HG02852 (cell line): ENCODE data around the gene FAU.
A peak's percentile ranks its signal among the peaks of the same experiment; 100 is the strongest.
"Not testable (repeated sequence)": the region's sequence is repeated elsewhere in the genome, so short reads cannot be mapped to it uniquely, and the experiment has no call there.

ENCODE experiments used
- ATAC-seq: cut with Tn5 transposase; IDR thresholded peaks from one replicate; pipeline ENCODE4 v1.9.1; 2021; ENCODE audit warnings: mild to moderate bottlenecking, moderate library complexity; ENCODE audit not compliant: unreplicated experiment

Gene FAU

GRCh38 chr11:65124480-65125196 lies 2.7 kb upstream of the FAU start:
- no peak for ATAC-seq

DNA sequence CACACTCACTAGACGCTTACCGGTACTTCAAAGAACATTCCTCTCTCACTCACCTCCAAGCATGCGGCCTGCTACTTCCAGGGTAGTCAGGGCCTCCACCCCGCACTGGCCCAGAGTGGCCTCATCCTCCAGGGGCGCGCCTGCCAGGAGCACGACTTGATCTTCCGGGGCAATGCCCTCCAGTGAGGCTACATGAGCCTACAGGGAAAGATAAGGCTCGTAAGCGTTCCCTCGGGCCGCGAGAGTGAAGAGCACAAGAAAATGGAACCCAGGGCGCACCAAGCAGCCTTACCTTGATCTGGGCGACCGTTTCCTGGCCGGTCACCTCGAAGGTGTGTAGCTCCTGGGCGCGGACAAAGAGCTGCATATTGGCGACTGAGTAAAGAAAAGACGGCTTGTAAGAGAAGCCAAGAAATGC lies 478 bp downstream of the FAU start:
- ATAC-seq = no peak

GRCh38 chr11:65120831-65121230 lies 1.1 kb downstream of the FAU start:
- ATAC-seq = no peak

- ATAC-seq = no peak
These were observed 2.3 kb downstream of the FAU start for GRCh38 chr11:65119670-65119995.

DNA sequence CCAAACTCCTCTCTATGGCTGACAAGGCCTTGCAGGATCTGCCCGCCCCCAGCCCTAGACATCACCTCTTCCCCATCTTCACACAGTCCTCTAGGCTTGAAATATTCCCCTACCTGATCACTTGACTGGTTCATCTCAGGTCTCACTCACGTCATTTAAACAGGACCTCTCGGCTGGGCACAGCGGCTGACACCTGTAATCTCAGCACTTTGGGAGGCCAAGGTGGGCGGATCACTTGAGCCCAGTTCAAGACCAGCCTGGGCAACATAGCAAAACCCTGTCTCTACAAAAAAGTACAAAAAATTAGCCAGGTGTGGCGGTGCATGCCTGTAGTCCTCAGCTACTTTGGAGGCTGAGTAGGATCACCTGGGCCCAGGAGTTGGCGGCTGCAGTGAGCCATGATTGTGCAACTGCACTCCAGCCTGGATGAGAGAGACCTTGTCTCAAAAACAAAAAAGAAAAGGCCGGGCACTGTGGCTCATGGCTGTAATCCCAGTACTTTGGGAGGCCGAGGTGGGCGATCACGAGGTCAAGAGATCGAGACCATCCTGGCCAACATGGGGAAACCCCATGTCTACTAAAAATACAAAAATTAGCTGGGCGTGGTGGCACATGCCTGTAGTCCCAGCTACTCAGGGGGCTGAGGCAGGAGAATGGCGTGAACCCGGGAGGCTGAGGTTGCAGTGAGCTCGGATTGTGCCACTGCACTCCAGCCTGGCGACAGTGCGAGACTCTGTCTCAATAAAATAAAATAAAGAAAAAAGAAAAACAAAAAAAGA lies 2.9 kb downstream of the FAU start:
- not testable (repeated sequence) for ATAC-seq

- ATAC-seq = no peak
These were observed 3.7 kb downstream of the FAU start for GRCh38 chr11:65118097-65118837.

DNA sequence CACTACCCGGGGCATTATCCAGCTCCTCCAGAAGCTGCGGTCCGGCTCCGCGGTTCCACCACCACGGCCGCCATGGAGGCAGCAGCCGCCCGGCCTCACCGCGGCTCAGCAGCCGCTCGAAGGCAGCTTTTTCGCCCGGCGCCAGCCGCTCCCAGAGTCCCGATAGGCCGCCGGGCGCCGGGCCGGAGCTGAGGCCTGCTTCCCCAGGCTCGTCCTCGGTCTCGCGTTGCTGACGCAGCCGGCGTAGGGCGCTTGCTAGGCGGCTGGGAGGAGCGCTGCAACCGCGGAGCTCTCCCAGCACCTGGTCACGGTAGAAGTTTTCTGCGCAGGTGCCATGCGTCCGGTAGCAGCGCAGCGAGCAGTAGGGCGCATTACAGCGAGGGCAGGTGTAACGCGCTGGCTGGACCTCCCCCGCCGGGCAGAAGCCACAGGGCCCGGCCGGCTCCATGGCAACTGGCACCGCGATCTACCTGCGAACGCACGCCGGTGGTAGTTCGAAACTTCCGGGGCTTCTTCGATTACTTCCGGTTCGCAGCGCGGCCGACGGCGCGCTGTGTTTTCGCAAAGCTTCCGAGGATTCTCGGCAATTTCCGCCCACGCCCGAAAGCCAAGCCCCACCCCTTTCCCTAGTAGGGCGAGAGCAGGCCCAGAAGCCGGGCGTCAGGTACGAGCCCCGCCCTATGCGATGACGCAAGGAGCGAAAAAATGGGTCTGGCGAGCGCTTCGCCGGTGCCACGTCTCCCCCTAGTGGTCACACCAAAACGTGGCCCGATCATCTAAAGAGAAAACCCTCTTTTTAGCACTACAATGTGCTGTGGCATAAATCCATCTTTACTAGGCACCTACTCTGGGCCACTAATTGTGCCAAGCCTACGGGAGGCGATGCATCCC lies 4.5 kb downstream of the FAU start, which contains the start of gene ZNHIT2:
Gene ZNHIT2 (minus strand): TSS at position 496 of the 891 bp plus-strand sequence. CDS start 48 bp downstream, at position 448.
- peak; percentile 53 for ATAC-seq

GRCh38 chr11:65116370-65117205 lies 5.3 kb downstream of the FAU start:
- no peak for ATAC-seq

DNA sequence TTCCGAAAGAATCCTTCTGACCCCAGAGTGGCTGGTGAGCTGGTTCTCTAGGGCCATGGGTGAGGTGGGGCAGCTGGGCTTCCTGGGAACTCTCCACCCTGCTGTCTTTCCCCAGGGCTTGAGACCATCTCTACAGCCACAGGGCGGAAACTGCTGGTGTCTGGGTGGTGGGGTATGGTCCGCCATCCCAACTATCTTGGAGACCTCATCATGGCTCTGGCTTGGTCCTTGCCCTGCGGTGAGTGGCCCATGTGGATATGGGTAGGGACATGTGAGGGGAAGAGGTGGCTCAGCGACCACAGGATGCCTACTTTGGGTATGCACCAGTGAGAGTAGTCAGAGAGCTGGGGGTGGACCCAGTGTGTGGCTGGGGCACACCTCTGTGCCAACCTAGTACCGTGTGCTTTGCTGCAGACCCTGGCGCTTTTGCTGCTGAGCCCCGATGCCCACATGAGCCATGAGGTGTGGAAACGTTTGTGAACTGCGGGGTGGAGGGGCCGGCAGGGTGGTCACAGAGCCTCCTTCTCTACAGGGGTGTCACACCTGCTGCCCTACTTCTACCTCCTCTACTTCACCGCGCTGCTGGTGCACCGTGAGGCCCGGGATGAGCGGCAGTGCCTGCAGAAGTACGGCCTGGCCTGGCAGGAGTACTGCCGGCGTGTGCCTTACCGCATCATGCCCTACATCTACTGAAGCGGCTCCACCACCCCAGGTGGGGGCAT lies 6.4 kb downstream of the FAU start:
- no peak for ATAC-seq

- ATAC-seq = no peak
These were observed 7.3 kb downstream of the FAU start for GRCh38 chr11:65114538-65115171.

- ATAC-seq = no peak
These were observed 8.1 kb downstream of the FAU start for GRCh38 chr11:65113839-65114238.

- ATAC-seq = no peak
These were observed 8.6 kb downstream of the FAU start for GRCh38 chr11:65113361-65113756.

- no peak for ATAC-seq
These were observed 9.2 kb downstream of the FAU start for GRCh38 chr11:65112546-65113360.

DNA sequence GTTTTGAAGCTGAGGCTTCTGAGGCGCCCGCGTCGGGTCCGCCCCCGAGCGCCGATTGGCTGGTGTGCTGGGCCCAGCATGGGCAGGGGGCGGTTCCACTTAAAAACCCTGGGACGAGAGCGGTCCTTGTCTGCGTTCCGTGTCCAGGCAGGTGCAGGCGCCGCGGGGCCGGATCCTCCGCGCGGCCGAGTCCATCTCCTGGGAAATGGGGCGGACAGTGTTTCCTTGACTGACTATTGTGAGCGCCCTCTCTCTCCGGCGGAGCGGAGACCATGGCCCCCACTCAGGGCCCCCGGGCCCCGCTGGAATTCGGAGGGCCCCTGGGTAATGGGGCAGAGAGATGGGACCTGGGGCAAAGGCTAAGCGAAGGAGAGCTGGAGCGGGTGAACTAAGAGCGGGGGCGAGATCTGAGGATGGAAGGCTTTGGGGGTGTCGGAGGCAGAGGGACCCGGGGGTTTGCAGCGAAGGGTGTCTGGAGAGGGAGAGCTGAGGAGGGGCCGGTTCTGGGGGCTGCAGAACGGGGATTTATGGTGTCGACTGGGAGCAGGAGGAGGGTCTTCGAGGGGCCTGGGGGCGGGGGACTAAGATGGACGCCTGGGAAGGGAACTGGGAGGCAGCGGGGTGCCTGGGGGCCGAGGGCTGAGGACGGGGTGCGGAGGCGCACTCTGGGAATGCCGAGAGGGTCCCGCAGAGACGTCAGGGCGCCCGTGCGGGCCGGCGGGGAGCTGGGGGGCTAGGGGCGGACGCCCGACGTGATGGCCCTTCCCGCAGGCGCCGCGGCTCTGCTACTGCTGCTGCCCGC lies 10.0 kb downstream of the FAU start, which contains the start of gene TM7SF2:
Gene TM7SF2 (plus strand): TSS at position 129 of the 802 bp plus-strand sequence. CDS start 144 bp downstream, at position 273.
- ATAC-seq = peak; percentile 71

- no peak for ATAC-seq
These were observed 10.7 kb downstream of the FAU start for GRCh38 chr11:65111159-65111743.

DNA sequence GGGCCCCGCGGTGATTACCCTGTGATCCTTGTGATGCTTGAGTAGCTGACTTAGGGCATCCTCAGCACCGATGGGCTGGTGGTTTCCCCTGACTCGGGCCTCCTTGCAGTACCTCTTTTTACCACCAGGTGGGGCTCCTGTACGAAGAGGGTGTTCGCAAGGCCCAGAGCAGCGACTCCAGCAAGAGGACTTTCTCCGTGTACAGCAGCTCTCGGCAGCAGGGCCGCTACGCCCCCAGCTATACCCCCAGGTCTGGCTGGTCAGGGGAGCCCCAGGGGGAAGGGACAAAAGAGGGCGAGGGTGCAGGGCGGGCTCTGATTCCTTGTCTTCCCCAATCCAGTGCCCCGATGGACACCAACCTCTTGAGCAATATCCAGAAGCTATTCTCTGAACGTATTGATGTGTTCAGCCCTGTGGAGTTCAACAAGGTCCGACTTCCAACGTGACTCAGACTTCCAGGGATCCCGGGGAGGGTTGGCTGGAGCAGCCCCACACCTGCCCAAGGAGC lies 11.5 kb downstream of the FAU start:
- no peak for ATAC-seq
